Ectodermal cell (in vitro differentiated cells): ENCODE results near the gene ARHGAP24.

Experiments used
- H3K27ac ChIP-seq: 2 replicates; pipeline ENCODE4 v1.7.0; 2013; ENCODE audit warnings: mild to moderate bottlenecking, low read depth, low read length; ENCODE audit not compliant: insufficient read depth, poor library complexity, severe bottlenecking
- H3K27me3 ChIP-seq: 2 replicates; pipeline ENCODE4 v1.7.0; 2013; ENCODE audit warnings: mild to moderate bottlenecking, low read length; ENCODE audit not compliant: insufficient read depth, control insufficient read depth, poor library complexity, severe bottlenecking
- H3K36me3 ChIP-seq: one replicate; pipeline ENCODE4 v1.7.0; 2013; ENCODE audit warnings: low read length; ENCODE audit not compliant: control insufficient read depth, insufficient read depth
- H3K4me1 ChIP-seq: one replicate; pipeline ENCODE4 v1.7.0; 2013; ENCODE audit warnings: low read length; ENCODE audit not compliant: control insufficient read depth, insufficient read depth
- H3K4me3 ChIP-seq: 2 replicates; pipeline ENCODE4 v1.7.0; 2013; ENCODE audit warnings: low read depth, low read length, control low read depth; ENCODE audit not compliant: insufficient read depth
- H3K9me3 ChIP-seq: 2 replicates; pipeline ENCODE4 v1.7.0; 2013; ENCODE audit warnings: mild to moderate bottlenecking, low read length, moderate library complexity; ENCODE audit not compliant: control insufficient read depth
- WGBS, 2 experiments: methylation state at CpG; one replicate each; pipeline ENCODE4 v1.1.7; 2013; ENCODE audit warnings: missing lambda C conversion rate in 2 of 2; 5-methylcytosine and 5-hydroxymethylcytosine counted together

Gene ARHGAP24

GRCh38 chr4:85937507-85937906 is 462.6 kb downstream of the ARHGAP24 start:
- Histone ChIP-seq H3K36me3 (no peaks in the 10 kb centered on the region), H3K27ac (no peak overlapping the region), H3K4me1 (peaks cover 4% of the 10 kb centered on the region), H3K27me3 (no peaks in the 10 kb centered on the region), H3K9me3 (no peaks in the 10 kb centered on the region), H3K4me3 (no peak overlapping the region)
- 83 to 84% methylated on average over 2 of the region's 2 CpGs for WGBS, 2 experiments

DNA sequence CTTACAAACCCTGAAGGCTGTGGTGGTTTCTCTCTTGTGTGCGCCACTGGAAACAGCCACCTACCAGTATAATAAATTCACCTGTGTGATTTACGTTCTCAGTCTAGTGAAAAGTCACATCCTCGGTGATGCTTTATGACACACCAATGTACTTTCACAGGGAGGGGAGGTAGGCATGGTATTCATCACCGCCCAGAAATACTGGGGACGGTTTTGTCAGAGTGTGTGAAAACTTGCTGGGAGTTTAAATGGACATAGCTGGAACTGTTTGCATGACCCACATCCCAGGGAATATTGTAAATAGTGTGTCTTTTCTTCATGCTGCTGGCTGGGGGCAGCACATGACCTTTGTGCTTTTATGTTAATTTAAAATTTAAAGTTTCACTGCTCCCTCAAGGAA is 463.1 kb downstream of the ARHGAP24 start:
- H3K4me3 ChIP-seq, result no peak overlapping the region
- H3K9me3 ChIP-seq, result no peaks in the 10 kb centered on the region
- H3K27ac ChIP-seq, result no peak overlapping the region
- H3K4me1 ChIP-seq, result no peaks in the 10 kb centered on the region
- H3K36me3 ChIP-seq, result no peaks in the 10 kb centered on the region
- WGBS, 2 experiments, result 91 to 92% methylated on average over 5 of the region's 5 CpGs
- H3K27me3 ChIP-seq, result no peaks in the 10 kb centered on the region

GRCh38 chr4:85938902-85939301 is 464.0 kb downstream of the ARHGAP24 start:
- H3K27ac ChIP-seq, result no peak overlapping the region
- no peaks in the 10 kb centered on the region for H3K36me3 ChIP-seq
- H3K4me1 ChIP-seq, result no peaks in the 10 kb centered on the region
- H3K27me3 ChIP-seq, result no peaks in the 10 kb centered on the region
- H3K4me3 ChIP-seq, result no peak overlapping the region
- H3K9me3 ChIP-seq, result no peaks in the 10 kb centered on the region
- WGBS, 2 experiments, result 91 to 96% methylated on average over 2 of the region's 2 CpGs

- no peak overlapping the region for H3K4me3 ChIP-seq
- H3K36me3 ChIP-seq, result no peaks in the 10 kb centered on the region
- no peaks in the 10 kb centered on the region for H3K4me1 ChIP-seq
- H3K27ac ChIP-seq, result no peak overlapping the region
- H3K9me3 ChIP-seq, result no peaks in the 10 kb centered on the region
- WGBS, 2 experiments, result 94 to 95% methylated on average over 6 of the region's 6 CpGs
- no peaks in the 10 kb centered on the region for H3K27me3 ChIP-seq
Measured at GRCh38 chr4:85939595-85939994, 464.6 kb downstream of the ARHGAP24 start.

DNA sequence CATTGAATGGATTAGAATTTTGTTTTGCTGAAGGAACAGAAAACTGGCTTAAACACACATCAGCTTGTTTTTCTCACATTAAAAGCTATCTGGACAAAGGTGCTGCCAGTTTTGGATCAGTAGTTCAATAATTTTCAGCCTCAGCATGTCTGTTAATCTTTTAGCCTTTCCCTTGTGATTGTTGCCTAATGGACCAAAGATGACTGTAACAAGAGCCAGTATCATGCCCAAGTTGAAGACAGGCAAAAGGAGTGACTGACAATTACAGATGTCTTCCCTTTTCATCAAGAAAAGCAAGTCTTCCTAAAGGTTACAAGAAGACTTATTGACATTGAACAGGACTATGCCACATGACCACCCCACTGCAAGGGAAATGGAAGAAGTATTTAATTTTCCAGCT is 465.2 kb downstream of the ARHGAP24 start:
- Histone ChIP-seq H3K4me3 (no peak overlapping the region), H3K36me3 (no peaks in the 10 kb centered on the region), H3K9me3 (no peaks in the 10 kb centered on the region), H3K27me3 (no peaks in the 10 kb centered on the region), H3K27ac (no peak overlapping the region), H3K4me1 (no peaks in the 10 kb centered on the region)

GRCh38 chr4:85942107-85942506 is 467.2 kb downstream of the ARHGAP24 start:
- Histone ChIP-seq H3K4me1 (no peaks in the 10 kb centered on the region), H3K4me3 (no peak overlapping the region), H3K27ac (no peak overlapping the region), H3K9me3 (no peaks in the 10 kb centered on the region), H3K27me3 (no peaks in the 10 kb centered on the region), H3K36me3 (no peaks in the 10 kb centered on the region)
- 90% methylated on average over 5 of the region's 5 CpGs for WGBS, 2 experiments

GRCh38 chr4:85946821-85947220 is 471.9 kb downstream of the ARHGAP24 start:
- H3K27ac ChIP-seq, result no peak overlapping the region
- no peaks in the 10 kb centered on the region for H3K4me1 ChIP-seq
- no peak overlapping the region for H3K4me3 ChIP-seq
- H3K9me3 ChIP-seq, result no peaks in the 10 kb centered on the region
- no peaks in the 10 kb centered on the region for H3K36me3 ChIP-seq
- no peaks in the 10 kb centered on the region for H3K27me3 ChIP-seq

DNA sequence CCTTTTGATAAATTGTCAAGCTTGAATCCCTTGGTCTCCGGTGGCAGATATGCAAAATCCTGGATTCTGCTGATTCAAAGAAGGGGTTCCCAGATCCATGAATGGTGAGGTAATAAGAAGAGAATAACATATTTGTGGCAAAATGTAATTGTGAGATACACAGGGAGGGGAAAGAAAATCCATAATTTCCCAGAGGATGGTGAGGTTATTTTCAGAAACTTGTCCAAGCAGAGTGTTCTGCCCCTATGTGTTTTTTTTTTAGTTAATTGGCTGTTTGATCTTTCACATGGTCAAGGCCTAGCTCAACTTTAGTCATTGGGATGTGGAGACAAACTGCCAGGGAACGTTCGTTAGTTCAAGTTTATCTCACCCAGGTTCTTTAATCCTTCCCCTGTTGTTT is 476.1 kb downstream of the ARHGAP24 start:
- Histone ChIP-seq H3K27me3 (no peaks in the 10 kb centered on the region), H3K27ac (no peak overlapping the region), H3K36me3 (no peaks in the 10 kb centered on the region), H3K4me1 (peaks cover 8% of the 10 kb centered on the region), H3K9me3 (no peaks in the 10 kb centered on the region), H3K4me3 (no peak overlapping the region)
- WGBS, 2 experiments, result 91 to 95% methylated on average over 3 of the region's 3 CpGs

- H3K36me3 ChIP-seq, result no peaks in the 10 kb centered on the region
- no peak overlapping the region for H3K4me3 ChIP-seq
- no peaks in the 10 kb centered on the region for H3K27me3 ChIP-seq
- 92 to 93% methylated on average over 3 of the region's 3 CpGs for WGBS, 2 experiments
- H3K27ac ChIP-seq, result no peak overlapping the region
- no peaks in the 10 kb centered on the region for H3K9me3 ChIP-seq
- peaks cover 8% of the 10 kb centered on the region for H3K4me1 ChIP-seq
Measured at GRCh38 chr4:85952528-85952927, 477.6 kb downstream of the ARHGAP24 start.

- H3K27me3 ChIP-seq, result no peaks in the 10 kb centered on the region
- H3K27ac ChIP-seq, result no peak overlapping the region
- no peaks in the 10 kb centered on the region for H3K9me3 ChIP-seq
- WGBS, 2 experiments, result 72 to 76% methylated on average over 3 of the region's 3 CpGs
- peaks cover 8% of the 10 kb centered on the region for H3K4me1 ChIP-seq
- no peaks in the 10 kb centered on the region for H3K36me3 ChIP-seq
- no peak overlapping the region for H3K4me3 ChIP-seq
Measured at GRCh38 chr4:85952972-85953650, 478.2 kb downstream of the ARHGAP24 start.

DNA sequence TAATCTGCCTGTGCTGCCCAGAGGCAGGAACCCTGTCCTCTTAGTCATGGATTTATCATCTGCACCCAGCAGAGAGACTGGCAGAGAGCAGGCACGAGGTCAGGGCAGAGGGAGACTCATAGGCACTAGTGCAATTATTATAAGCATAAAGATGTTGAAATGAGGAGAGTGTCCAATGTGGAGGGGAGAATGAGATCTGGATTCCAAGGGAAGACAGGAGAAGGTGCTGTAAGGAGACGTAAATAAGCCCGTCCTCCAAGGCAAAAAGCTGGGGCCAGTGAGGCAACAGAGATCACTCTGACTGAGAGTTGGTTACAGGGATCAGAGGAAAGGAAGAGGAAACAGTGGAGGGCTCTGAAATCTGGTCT is 478.7 kb downstream of the ARHGAP24 start:
- Histone ChIP-seq H3K9me3 (no peaks in the 10 kb centered on the region), H3K4me3 (no peak overlapping the region), H3K4me1 (peaks cover 8% of the 10 kb centered on the region), H3K27ac (no peak overlapping the region), H3K27me3 (no peaks in the 10 kb centered on the region), H3K36me3 (no peaks in the 10 kb centered on the region)
- 60 to 63% methylated on average over 3 of the region's 3 CpGs for WGBS, 2 experiments
